ENCODE data around the gene CDK5RAP1. TPM values are rescaled to one million over a fixed set of nuclear protein-coding genes. Genes with fewer than 3 reads are reported as not detected.

Gene CDK5RAP1
- total RNA-seq, 1 experiment from 2014 or later, result 31.0 TPM

- in situ Hi-C loops (cut with HindIII; ENCODE audit: low pct_unique_long_range_greater_than_20kb, low sequenced_read_pairs), result no loop called here
- no peak for DNase-seq (ENCODE audit: low read depth)
Observed at GRCh38 chr20:33348136-33348937, 53.0 kb downstream of the CDK5RAP1 start.

- in situ Hi-C loops (cut with HindIII; ENCODE audit: low pct_unique_long_range_greater_than_20kb, low sequenced_read_pairs), result no loop called here
Observed at GRCh38 chr20:33345342-33345741, 56.0 kb downstream of the CDK5RAP1 start.

GRCh38 chr20:33343521-33343920, 57.8 kb downstream of the CDK5RAP1 start:
- no peak for DNase-seq (ENCODE audit: low read depth)
- in situ Hi-C loops (cut with HindIII; ENCODE audit: low pct_unique_long_range_greater_than_20kb, low sequenced_read_pairs), result no loop called here

More at GRCh38 chr20:33345342-33345741, 56.0 kb downstream of the CDK5RAP1 start:
- no peak for DNase-seq (ENCODE audit: low read depth)

DNA sequence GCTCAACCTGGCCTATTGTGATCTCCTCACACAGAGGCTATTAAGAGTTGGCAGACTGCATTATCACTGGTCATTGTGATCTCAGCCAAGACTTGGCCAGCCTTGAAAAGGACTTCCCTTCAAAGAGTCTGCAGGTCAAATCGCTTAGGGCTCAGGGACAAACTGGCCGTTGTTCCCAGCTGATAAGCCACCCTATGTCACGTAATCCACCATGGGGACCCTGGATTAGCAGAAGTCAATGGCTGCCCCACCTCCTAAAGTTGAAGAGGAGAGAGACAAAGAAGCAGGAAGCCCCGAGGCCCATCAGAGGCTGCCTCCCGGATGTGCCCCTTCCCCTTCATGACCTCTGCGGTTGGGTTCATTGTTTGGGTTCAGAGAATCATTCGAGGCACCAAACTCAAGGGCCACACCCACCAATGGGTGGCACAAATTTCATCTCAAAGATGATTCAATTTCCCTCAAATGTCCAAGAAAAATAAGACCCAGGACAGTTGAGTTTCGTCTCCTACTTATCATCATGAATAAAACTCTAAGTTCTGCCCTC, 61.7 kb downstream of the CDK5RAP1 start:
- in situ Hi-C loops (cut with HindIII; ENCODE audit: low pct_unique_long_range_greater_than_20kb, low sequenced_read_pairs), result no loop called here
- DNase-seq (ENCODE audit: low read depth), result no peak

GRCh38 chr20:33338467-33339258, 62.7 kb downstream of the CDK5RAP1 start:
- DNase-seq (ENCODE audit: low read depth), result no peak
- in situ Hi-C loops (cut with HindIII; ENCODE audit: low pct_unique_long_range_greater_than_20kb, low sequenced_read_pairs), result no loop called here

GRCh38 chr20:33337531-33338165, 63.7 kb downstream of the CDK5RAP1 start:
- in situ Hi-C loops (cut with HindIII; ENCODE audit: low pct_unique_long_range_greater_than_20kb, low sequenced_read_pairs), result no loop called here
- no peak for DNase-seq (ENCODE audit: low read depth)

GRCh38 chr20:33337119-33337518, 64.2 kb downstream of the CDK5RAP1 start:
- in situ Hi-C loops (cut with HindIII; ENCODE audit: low pct_unique_long_range_greater_than_20kb, low sequenced_read_pairs), result no loop called here

DNA sequence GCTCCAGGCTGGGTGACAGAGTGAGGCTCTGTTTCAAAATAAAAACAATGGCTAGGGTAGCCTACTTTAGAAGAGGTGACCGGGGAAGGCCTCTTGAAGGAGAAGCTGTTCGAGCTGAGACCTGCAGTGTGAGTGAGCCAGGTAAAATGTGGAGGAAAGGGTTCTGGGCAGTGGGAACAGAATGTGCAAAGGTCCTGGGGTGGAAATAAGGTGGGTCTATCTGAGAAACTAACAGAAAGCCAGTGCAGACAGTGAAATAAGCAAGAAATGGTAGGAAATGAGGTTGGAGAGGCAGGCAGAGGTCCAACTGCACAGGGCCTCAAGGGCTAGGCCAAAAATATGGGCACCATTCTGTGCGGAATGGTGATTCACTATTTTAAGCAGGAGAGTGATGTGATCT, 64.9 kb downstream of the CDK5RAP1 start:
- DNase-seq (ENCODE audit: low read depth), result no peak
- in situ Hi-C loops (cut with HindIII; ENCODE audit: low pct_unique_long_range_greater_than_20kb, low sequenced_read_pairs), result no loop called here

More at GRCh38 chr20:33337119-33337518, 64.2 kb downstream of the CDK5RAP1 start:
- DNase-seq (ENCODE audit: low read depth), result no peak

DNA sequence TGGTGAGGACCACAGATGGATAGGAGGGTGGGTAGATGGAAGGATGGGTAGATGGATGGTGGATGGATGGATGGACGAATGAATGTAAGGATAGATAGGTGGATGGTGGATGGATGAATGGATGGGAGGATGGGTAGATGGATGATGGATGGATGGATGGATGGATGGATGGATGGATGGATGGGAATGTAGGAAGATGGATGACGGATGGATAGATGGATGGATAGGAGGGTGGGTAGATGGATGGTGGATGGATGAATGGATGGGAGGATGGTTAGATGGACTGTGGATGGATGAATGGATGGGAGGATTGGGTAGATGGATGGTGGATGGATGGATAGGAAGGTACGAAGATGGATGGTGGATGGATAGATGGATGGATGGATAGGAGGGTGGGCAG, 67.2 kb downstream of the CDK5RAP1 start:
- in situ Hi-C loops (cut with HindIII; ENCODE audit: low pct_unique_long_range_greater_than_20kb, low sequenced_read_pairs), result no loop called here
- DNase-seq (ENCODE audit: low read depth), result no peak

DNA sequence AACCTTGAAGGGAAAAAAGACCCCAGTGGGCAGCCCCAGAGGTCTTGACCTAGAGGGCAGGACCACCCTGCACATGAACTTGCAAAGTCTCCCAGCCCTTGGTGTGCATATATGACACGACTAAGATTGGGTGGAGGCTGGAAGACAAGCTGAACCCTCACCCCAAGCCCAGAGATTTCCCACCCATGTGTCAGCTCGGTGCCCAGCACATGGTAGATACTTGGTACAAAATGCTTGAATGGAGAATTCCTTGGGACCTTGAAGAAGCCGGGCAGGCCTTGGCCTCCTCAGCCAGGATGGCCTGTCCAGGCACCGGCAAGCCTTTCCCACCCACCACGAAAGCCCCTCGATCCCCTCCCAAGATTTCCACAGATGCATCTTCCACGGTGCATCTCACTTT, 67.7 kb downstream of the CDK5RAP1 start:
- in situ Hi-C loops (cut with HindIII; ENCODE audit: low pct_unique_long_range_greater_than_20kb, low sequenced_read_pairs), result no loop called here
- DNase-seq (ENCODE audit: low read depth), result no peak

DNA sequence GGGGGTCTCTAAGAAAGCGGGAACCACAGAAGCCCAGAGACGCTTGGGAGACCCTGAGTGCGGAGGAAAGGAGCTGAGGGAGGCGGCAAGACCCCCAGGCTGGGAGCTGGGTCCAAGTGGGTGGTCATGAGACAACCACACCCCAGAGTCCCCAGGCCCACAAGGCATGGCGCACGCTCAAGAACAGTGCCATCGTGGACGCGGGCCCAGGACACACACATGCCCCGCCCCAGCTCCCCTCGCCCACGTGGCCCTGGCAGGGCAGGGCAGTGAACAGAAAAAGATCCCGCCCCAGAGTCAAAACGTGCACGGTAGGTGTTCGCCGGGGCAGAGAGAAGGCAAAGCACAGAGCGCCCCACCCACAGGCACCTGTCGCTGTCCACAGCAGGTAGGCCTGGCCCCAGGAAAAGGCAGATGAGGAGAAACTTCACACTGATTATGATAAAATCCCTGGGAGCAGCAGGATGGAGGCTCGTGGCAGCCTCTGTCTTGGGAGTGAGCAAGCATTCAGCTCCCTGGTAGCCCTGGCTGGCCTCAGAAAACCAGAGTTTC, 68.3 kb downstream of the CDK5RAP1 start:
- in situ Hi-C loops (cut with HindIII; ENCODE audit: low pct_unique_long_range_greater_than_20kb, low sequenced_read_pairs), result no loop called here
- no peak for DNase-seq (ENCODE audit: low read depth)

DNA sequence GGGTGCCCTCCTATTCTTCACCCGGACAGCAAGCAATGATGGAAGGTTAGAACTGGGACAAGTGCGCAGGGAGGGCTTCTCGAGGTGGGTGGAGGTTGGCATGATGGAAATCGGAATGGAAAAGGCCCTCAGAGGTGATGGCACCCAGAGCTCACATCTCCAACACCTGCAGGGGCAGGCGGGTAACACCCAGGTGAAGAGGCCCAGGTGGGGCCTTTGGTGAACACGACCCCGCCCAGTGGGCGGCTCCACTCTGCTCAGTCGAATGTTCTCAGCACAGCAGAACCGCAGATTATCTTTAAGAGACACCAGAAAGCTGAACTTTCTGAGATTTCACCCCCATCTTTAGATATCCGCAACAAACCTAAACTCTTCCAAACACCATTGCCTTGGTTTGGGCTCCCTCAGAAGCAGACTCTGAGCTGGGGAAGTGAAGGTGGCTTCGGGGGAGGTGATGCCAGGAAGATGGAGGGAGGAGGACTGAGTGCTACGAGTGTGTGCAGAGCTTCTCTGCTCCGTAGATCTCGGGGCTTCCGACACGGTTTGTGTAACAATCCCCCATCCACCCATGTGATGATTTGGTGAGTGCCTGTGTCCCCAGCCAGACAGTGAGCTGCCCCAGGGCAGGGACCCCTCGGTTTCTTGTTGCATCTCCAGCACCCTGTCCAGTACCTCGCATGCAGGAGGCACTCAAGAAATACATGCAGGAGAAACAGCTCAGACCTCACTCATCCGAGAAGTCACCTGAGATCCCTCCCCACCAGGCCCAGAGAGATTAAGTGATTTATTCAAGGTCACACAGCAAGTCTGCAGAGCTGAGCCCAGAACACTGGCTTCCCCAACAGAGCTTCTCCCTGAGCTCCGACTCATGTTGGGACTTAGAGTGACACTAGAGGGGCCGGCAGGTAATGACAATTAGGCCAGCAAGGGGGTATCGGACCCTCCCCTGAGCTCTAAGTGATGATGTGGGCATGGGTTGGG, 72.9 kb downstream of the CDK5RAP1 start:
- in situ Hi-C loops (cut with HindIII; ENCODE audit: low pct_unique_long_range_greater_than_20kb, low sequenced_read_pairs), result no loop called here
- no peak for DNase-seq (ENCODE audit: low read depth)

DNA sequence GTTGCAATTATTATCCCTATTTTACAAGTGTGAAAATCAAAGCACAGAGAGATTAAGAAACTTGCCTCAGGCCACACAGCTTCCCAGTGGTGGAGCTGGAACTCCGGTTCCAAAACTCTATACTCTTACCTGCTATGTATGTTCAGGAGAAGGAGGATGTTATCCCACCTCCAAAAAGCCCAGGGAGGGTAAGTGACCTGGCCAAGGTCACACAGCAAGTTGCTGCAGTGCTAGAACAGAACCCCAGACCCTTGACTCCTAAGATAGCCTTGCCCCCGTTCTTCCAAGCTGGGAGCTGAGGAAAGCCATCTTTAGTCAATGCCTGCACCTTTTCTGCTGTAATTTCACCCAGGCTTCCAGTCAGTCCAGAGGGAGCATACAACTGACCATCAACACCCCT, 76.0 kb downstream of the CDK5RAP1 start:
- in situ Hi-C loops (cut with HindIII; ENCODE audit: low pct_unique_long_range_greater_than_20kb, low sequenced_read_pairs), result no loop called here
- DNase-seq (ENCODE audit: low read depth), result no peak

GRCh38 chr20:33323236-33323635, 78.1 kb downstream of the CDK5RAP1 start:
- in situ Hi-C loops (cut with HindIII; ENCODE audit: low pct_unique_long_range_greater_than_20kb, low sequenced_read_pairs), result no loop called here
- no peak for DNase-seq (ENCODE audit: low read depth)

DNA sequence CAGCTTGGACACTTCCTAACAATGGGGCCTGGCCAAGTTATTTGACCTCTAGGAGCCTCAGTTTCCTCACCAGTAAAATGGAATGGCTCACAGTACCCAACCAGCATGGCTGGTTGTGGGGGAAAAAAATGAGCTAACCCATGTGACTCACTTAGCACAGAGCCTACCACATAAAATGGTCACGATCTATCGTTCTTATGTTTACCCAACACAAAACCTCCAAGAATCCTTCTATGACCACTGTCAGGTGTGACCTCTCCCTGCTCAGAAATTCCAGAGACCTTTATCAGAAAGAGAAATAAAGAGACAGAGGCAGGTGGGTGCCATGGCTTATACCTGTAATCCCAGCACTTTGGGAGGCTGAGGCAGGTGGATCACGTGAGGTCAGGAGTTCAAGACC, 78.9 kb downstream of the CDK5RAP1 start:
- in situ Hi-C loops (cut with HindIII; ENCODE audit: low pct_unique_long_range_greater_than_20kb, low sequenced_read_pairs), result no loop called here
- DNase-seq (ENCODE audit: low read depth), result no peak

DNA sequence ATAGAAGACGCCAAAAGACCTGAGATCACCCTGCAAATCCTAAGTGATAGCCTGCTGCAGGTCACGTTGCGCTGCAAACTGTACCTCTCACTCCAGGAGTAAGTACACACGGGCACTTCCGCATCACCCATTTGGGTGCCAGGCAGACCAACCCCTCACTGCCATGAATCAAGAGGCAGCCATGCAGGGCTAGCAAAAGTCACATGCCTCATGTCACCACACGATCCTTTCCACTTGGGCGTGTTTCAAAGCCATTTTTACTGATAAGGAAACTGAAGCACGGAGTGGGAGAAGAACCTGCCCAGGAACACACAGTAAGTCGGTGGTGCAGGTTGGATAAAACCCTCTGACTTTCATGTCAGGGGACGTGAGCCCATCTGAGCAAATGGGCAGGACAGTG, 81.3 kb downstream of the CDK5RAP1 start:
- no peak for DNase-seq (ENCODE audit: low read depth)
- in situ Hi-C loops (cut with HindIII; ENCODE audit: low pct_unique_long_range_greater_than_20kb, low sequenced_read_pairs), result no loop called here

DNA sequence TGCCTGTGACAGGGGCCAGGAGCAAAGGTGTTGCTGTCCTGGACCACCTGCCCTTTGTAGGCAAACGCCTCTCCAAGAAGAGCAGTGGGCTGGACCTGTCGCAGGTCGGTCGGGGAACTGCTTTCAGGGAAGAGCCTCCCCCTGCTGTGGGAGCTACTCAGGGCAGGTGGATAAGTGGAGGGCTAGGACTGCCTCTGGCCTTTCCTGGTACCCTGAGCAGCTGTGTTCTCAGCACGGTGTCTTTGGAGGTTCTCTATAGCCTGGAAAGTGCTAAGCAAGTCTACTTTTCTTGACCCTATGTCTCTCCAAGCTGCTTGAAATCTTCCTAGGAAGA, 83.3 kb downstream of the CDK5RAP1 start:
- in situ Hi-C loops (cut with HindIII; ENCODE audit: low pct_unique_long_range_greater_than_20kb, low sequenced_read_pairs), result no loop called here
- no peak for DNase-seq (ENCODE audit: low read depth)
